Kidney (tissue), 14 donors: Measurements from ENCODE around the gene TRIM44. TPM values are rescaled to one million over a fixed set of nuclear protein-coding genes. Genes with fewer than 3 reads are reported as not detected.
A peak's percentile ranks its signal among the peaks of the same experiment; 100 is the strongest.

Experiments
- DNase-seq, 5 donors: peaks; one replicate each; pipeline ENCODE4 v3.0.0-alpha.2; 2013 to 2020
- FAIRE-seq: peaks from 2 replicates; lab custom pipeline; 2012; peaks lifted over from hg19 to GRCh38; lab: Jason Lieb, UNC
- H3K27ac ChIP-seq, 2 donors: one replicate each; pipeline ENCODE4 v1.7.0; 2013; ENCODE audit warnings: low read depth in 2 of 2, low read length in 2 of 2, inconsistent platforms in 1 of 2
- H3K27me3 ChIP-seq: one replicate; pipeline ENCODE4 v1.7.1; 2013; ENCODE audit warnings: low read length, inconsistent platforms; ENCODE audit not compliant: control insufficient read depth, insufficient read depth
- H3K36me3 ChIP-seq, 3 donors: one replicate each; pipeline versions ENCODE4 v1.7.0 to v1.7.1; 2013; ENCODE audit warnings: low read length in 3 of 3, control low read depth in 1 of 3, inconsistent platforms in 1 of 3; ENCODE audit not compliant: insufficient read depth in 3 of 3, control insufficient read depth in 2 of 3
- H3K4me1 ChIP-seq, 3 donors: one replicate each; pipeline versions ENCODE4 v1.7.0 to v1.7.1; 2013; ENCODE audit warnings: low read length in 3 of 3, inconsistent platforms in 1 of 3, low read depth in 1 of 3; ENCODE audit not compliant: control insufficient read depth in 2 of 3, insufficient read depth in 2 of 3
- H3K4me3 ChIP-seq, 3 donors: one replicate each; pipeline versions ENCODE4 v1.7.0 to v1.8.1; 2013; ENCODE audit warnings: low read length in 3 of 3, control low read depth in 1 of 3, inconsistent platforms in 1 of 3
- H3K9ac ChIP-seq, 3 donors: one replicate each; pipeline versions ENCODE4 v1.7.0 to v1.7.1; 2013; ENCODE audit warnings: low read length in 3 of 3, control low read depth in 1 of 3, inconsistent platforms in 1 of 3
- H3K9me3 ChIP-seq, 3 donors: one replicate each; pipeline versions ENCODE4 v1.7.0 to v1.7.1; 2013; ENCODE audit warnings: low read length in 3 of 3, control low read depth in 1 of 3, inconsistent platforms in 1 of 3; ENCODE audit not compliant: control insufficient read depth in 2 of 3, insufficient read depth in 1 of 3
- CTCF ChIP-seq: IDR thresholded peaks from 3 replicates; pipeline ENCODE4 v1.5.1; 2012; ENCODE audit warnings: mild to moderate bottlenecking, moderate library complexity, borderline replicate concordance; ENCODE audit not compliant: insufficient read depth; ENCODE audit errors: extremely low read depth
- intact Hi-C: fragments of 100-400 bp; cut with DNase I; formaldehyde crosslinking; loops from one replicate; pipeline ENCODE4 v1.11.1; 2022
- polyA plus RNA-seq: library from polyadenylated mRNA; stranded (reverse); fragments of 350-450 nt; fragmentation: Illumina TruSeq; extraction: RNeasy Lipid Tissue Mini Kit (QIAGEN cat#74804); gene quantifications from one replicate; pipeline ENCODE4 v1.2.3, GENCODE V29; 2014; ENCODE audit warnings: low read depth, low replicate concordance; ENCODE audit not compliant: insufficient read depth
- total RNA-seq: library from RNA; stranded (reverse); fragmentation: NEBNext Ultra II Directional; extraction: Animal tissue kit (Norgen Biotek cat#: 25700); gene quantifications from one replicate; pipeline ENCODE4 v1.2.1, GENCODE V29; 2021
- donor health status: control.
- donor health status: control.
- donor health status: control.
- donor health status: control.
- donor health status: control.
- donor health status: DM: yes; HTN: yes; CAD: no.
- donor health status: Normal renal cell carcinoma (clear cell type).

Gene TRIM44
- total and polyA plus RNA-seq, 2 donors from 2014 or later, result 14.5 to 88.9 TPM

- no peak for FAIRE-seq
- Histone ChIP-seq H3K27ac (no peak overlapping the region), H3K27me3 (no peaks in the 10 kb centered on the region), H3K9ac (no peak overlapping the region), H3K4me1 (peaks cover 0 to 21% (median 16%) of the 10 kb centered on the region in 3 donors), H3K36me3 (no peaks in the 10 kb centered on the region), H3K9me3 (no peaks in the 10 kb centered on the region), H3K4me3 (no peak overlapping the region)
- intact Hi-C loops, result no loop called here
- TF ChIP-seq CTCF, result no peak
- DNase-seq, result peak in 1 of 5 donors; percentile 27
Measured at GRCh38 chr11:35761899-35762298, 99.3 kb downstream of the TRIM44 start.

- intact Hi-C loops, result no loop called here
- FAIRE-seq, result no peak
- H3K4me1 ChIP-seq, result peaks cover 0 to 24% (median 16%) of the 10 kb centered on the region in 3 donors
- no peak for TF ChIP-seq CTCF
- no peaks in the 10 kb centered on the region for H3K36me3 ChIP-seq
- H3K4me3 ChIP-seq, result no peak overlapping the region
- DNase-seq, result no peak
- H3K27me3 ChIP-seq, result no peaks in the 10 kb centered on the region
- H3K27ac ChIP-seq, result no peak overlapping the region
- H3K9me3 ChIP-seq, result no peaks in the 10 kb centered on the region
- H3K9ac ChIP-seq, result no peak overlapping the region
Measured at GRCh38 chr11:35763301-35763700, 100.7 kb downstream of the TRIM44 start.

GRCh38 chr11:35763765-35764164, 101.2 kb downstream of the TRIM44 start:
- Histone ChIP-seq H3K27ac (peak overlapping the region in 1 of 2 donors; percentile 51), H3K4me1 (peaks cover 0 to 24% (median 16%) of the 10 kb centered on the region in 3 donors), H3K36me3 (no peaks in the 10 kb centered on the region), H3K9me3 (no peaks in the 10 kb centered on the region), H3K4me3 (peak overlapping the region in 1 of 3 donors; percentile 14), H3K27me3 (no peaks in the 10 kb centered on the region), H3K9ac (no peak overlapping the region)
- no peak for DNase-seq
- TF ChIP-seq CTCF, result no peak
- no peak for FAIRE-seq
- intact Hi-C loops, result no loop called here

- FAIRE-seq, result no peak
- no peaks in the 10 kb centered on the region for H3K9me3 ChIP-seq
- peak overlapping the region in 1 of 2 donors; percentile 51 for H3K27ac ChIP-seq
- peaks cover 0 to 24% (median 16%) of the 10 kb centered on the region in 3 donors for H3K4me1 ChIP-seq
- peak in 3 of 5 donors; percentile 22 to 62 (median 55) for DNase-seq
- intact Hi-C loops, result no loop called here
- no peak for TF ChIP-seq CTCF
- no peaks in the 10 kb centered on the region for H3K36me3 ChIP-seq
- no peaks in the 10 kb centered on the region for H3K27me3 ChIP-seq
- H3K9ac ChIP-seq, result no peak overlapping the region
- H3K4me3 ChIP-seq, result peak overlapping the region in 1 of 3 donors; percentile 14
Measured at GRCh38 chr11:35764417-35764816, 101.8 kb downstream of the TRIM44 start.
